Fibroblast of pulmonary artery (primary cell): ENCODE results near the gene NFIA.

ENCODE experiments used
- DNase-seq: peaks from one replicate; pipeline ENCODE4 v3.0.0-alpha.2; 2010; ENCODE audit warnings: low read depth
- H3K4me3 ChIP-seq: replicated peaks from 2 replicates; pipeline ENCODE4 v1.5.1; 2011; ENCODE audit warnings: low read depth, mild to moderate bottlenecking, control low read depth, low read length, moderate library complexity
- TF ChIP-seq, protein P1 (sequence below): IDR thresholded peaks from 2 replicates; pipeline ENCODE4 v1.5.1; 2011; ENCODE audit warnings: mild to moderate bottlenecking, control low read depth, low read length, inconsistent platforms; ENCODE audit errors: missing control alignments

Gene NFIA

DNA sequence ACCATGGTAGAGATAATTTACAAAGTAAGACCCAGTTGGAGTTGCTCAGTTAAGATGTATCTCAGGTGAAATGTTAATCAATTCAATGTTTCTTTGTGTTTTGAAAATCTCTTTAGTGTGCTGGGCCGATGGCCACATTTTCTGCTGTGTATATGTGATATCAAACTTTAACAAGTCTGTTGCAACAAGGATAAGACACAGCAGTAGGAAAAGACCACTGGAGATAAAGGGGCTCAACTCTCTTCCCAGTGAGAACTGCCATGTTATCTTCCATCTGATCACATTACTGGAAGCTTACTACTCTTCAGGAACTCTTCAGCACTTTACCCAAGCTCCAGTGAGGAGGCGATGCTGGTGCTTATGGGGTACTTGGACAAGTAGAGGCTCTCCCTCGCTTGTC is 227.7 kb downstream of the NFIA start:
- TF ChIP-seq, protein P1, sequence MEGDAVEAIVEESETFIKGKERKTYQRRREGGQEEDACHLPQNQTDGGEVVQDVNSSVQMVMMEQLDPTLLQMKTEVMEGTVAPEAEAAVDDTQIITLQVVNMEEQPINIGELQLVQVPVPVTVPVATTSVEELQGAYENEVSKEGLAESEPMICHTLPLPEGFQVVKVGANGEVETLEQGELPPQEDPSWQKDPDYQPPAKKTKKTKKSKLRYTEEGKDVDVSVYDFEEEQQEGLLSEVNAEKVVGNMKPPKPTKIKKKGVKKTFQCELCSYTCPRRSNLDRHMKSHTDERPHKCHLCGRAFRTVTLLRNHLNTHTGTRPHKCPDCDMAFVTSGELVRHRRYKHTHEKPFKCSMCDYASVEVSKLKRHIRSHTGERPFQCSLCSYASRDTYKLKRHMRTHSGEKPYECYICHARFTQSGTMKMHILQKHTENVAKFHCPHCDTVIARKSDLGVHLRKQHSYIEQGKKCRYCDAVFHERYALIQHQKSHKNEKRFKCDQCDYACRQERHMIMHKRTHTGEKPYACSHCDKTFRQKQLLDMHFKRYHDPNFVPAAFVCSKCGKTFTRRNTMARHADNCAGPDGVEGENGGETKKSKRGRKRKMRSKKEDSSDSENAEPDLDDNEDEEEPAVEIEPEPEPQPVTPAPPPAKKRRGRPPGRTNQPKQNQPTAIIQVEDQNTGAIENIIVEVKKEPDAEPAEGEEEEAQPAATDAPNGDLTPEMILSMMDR: no peak
- no peak for DNase-seq
- H3K4me3 ChIP-seq: no peak overlapping the region

DNA sequence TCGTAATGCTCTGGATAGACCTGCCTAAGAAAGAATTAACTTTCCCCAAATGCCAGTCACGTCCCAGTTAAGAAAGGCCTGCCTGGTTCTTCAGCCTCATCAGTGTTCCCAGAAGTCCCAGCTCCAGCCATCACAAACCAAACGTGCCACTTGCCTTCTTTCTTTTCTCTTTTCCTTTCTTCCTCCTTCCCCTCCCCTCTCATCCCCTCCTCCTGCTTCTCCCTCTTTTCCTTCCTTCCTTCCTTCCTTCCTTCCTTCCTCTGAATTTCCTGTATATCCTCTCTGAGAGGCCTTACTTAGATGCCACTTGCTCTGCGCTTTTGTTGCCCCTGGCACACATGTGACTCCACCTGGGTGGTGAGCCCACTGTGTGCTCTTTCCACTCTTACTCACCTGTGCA is 228.2 kb downstream of the NFIA start:
- TF ChIP-seq, protein P1: no peak
- no peak overlapping the region for H3K4me3 ChIP-seq
- DNase-seq: no peak

DNA sequence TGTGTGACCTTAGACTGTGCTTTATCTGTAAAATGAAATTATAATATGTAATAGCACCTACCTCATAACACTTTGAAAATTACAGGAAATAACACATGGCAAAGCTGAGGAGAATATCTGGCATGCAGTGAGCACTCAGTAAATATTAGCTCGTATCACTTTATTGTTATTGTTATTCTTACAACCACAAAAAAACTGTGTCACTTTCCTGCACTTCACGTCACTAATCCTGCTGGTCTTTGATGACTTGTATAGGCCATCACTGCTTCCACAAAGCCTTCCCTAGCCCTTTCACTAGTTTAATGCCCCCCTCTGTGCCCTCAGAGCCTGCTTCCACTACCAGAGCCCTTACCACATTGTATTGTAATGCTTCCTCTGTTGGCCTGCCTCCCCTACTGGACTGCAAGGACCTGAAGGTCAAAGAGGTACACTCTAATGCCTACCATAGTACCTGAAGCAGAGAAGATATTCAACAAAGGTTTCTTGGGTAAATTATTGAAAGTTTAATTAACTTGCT is 231.6 kb downstream of the NFIA start:
- no peak for DNase-seq
- H3K4me3 ChIP-seq: no peak overlapping the region
- TF ChIP-seq, protein P1: no peak

DNA sequence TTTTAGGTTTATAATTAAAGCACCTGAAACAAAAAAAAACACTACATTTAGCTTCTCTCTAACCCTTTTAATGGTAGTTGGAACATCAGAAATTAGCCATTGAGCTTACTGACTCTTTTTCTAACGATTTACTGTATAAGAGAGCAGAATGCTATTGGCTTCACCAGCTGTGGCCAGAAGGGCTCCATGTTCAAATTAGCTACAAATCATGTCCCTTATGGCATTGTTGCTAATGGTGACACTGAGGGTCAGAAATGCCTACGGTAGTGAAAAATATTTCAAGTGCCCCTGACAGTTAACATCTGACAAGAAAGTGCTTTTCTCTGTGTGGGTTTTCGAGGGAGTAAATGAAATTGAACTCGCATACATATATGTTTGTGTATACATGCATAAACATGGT is 232.7 kb downstream of the NFIA start:
- TF ChIP-seq, protein P1: no peak
- no peak for DNase-seq
- H3K4me3 ChIP-seq: no peak overlapping the region

DNA sequence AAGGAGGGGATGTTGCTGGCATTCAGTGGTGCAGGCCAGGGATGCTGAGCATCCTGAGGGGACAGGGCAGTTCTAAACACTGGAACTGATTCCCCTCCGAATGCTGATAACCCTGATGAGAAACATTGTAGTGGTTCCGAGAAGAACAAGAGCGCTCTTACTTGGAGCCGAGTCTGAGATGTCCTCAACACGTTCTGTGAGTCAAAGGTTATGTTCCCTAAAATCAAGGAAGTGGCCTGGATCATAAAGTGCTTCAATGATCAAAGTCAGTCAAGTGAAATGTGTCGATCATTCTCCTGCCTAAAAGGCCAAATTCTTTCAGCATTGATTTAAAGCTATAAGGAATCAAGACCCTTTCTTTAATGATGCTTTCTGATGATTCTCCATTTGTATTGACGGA is 234.1 kb downstream of the NFIA start:
- TF ChIP-seq, protein P1: no peak
- H3K4me3 ChIP-seq: no peak overlapping the region
- DNase-seq: no peak

DNA sequence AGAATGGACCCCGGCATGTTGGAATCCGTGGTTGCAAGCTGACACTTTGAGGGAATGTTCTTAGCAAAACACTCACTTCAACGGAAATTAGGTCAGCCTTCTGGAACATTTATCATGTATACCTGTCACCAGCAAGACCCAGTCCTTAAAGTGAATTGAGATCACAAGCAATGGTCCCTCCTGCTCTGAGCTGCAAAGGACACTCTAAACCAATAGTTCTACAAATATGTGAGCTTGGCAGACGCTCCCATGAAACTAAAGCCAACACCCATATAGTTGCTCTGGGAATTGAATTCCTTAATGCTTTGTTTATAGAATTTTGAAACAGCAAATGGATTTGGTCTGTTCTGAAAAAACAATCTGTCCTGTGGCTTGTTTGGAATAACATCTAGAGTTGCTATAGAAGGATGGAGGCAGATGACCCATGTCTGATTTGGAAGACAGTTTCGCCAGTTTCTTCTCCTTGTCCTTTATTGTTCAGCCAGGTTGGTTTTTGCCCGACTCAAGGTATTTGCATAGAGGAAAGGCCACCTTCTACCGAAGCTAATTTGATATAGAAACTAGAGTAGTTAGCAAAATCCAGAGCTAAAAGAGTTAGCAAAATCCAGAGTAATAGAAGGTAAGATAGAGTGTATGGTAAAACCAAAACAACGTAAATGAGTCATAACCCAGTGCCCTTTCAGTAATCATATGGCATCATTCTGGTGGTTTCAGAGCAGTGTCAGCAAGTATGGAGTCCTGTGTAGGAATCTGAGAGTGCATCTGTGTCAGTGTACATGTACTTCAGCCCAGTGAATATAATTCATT is 236.2 kb downstream of the NFIA start:
- H3K4me3 ChIP-seq: peak overlapping the region; percentile 29
- DNase-seq: peak; percentile 91
- TF ChIP-seq, protein P1: no peak

DNA sequence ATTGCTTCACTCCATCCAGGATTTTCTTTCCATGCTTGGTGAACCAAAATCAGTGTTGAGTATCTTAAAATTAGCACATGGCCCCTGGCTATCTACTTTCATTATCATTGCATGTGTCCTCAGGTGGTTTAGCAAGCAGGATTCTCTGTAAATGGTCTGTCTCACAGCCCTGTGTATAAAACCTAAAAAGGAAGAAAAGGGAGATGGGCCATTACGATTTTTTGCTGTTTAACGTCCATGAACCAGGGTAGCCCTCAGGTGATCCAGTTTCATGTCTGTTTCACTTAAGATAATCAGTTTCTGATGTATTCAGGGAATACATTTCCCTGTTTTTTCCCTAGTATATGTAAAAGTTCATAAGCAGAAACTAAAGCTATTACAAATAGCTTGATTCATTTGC is 238.2 kb downstream of the NFIA start:
- TF ChIP-seq, protein P1: no peak
- H3K4me3 ChIP-seq: no peak overlapping the region
- DNase-seq: no peak
